ENCODE results near the gene CDH4.

DNA sequence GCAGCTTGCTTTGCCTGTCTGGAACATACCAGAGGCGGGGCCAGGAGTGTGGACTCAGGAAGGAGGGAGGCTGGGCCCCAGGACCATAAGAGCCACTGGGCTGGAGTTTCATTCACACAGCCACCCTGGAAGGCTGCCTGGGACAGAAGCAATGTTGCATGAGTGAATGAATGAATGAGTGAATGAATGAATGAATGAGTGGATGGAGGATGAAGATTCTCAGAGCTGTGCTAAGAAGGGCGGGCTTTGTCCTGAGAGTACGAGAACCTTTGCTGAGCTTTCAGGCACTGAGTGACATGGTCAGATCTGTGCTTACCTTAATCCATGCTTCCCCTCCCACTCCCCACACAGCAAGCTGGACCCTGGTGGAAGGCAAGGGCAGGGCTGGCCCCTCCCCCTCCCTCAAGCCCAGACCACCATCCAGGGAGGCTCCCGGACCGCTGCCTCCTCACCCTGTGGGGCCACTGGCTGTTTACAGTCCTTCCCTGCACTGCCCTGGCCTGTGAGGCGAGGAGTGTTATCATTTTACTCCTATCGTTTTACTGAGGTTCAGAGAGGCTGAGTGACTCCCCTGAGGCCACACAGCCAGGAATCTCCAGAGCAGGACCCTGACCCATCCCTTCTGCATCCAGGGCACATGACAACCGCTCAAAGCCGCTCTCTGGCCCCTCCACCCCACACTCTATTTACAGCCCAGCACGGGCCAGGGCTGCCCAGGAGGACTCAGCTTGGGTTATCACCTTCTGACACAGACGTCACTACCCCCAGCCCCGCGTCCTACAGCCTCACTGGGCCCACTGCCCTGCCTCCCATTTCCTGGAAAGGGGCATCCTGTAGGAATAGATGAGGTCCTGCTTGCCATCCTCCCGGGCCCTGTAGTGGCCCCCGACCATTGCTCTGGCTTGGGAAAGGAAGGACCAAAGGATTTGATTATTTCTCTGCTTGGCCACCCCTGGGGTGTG is 543.9 kb downstream of the CDH4 start:
- TF ChIP-seq, protein P1, sequence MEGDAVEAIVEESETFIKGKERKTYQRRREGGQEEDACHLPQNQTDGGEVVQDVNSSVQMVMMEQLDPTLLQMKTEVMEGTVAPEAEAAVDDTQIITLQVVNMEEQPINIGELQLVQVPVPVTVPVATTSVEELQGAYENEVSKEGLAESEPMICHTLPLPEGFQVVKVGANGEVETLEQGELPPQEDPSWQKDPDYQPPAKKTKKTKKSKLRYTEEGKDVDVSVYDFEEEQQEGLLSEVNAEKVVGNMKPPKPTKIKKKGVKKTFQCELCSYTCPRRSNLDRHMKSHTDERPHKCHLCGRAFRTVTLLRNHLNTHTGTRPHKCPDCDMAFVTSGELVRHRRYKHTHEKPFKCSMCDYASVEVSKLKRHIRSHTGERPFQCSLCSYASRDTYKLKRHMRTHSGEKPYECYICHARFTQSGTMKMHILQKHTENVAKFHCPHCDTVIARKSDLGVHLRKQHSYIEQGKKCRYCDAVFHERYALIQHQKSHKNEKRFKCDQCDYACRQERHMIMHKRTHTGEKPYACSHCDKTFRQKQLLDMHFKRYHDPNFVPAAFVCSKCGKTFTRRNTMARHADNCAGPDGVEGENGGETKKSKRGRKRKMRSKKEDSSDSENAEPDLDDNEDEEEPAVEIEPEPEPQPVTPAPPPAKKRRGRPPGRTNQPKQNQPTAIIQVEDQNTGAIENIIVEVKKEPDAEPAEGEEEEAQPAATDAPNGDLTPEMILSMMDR (IDR thresholded peaks at IDR 0.05; ENCODE audit: insufficient read depth, low read depth, low read length) = no peak
- no peak for TF ChIP-seq EZH2 (IDR thresholded peaks at IDR 0.05; ENCODE audit: insufficient read depth, low read length)

Data from astrocyte (in vitro differentiated cells and primary cell).